Neutrophil (primary cell): ENCODE results near the gene RTF1.

Source experiments
- H3K27ac ChIP-seq: fragments of 200-600 bp; sonication (generic); 2 replicates; pipeline ENCODE4 v1.5.1; 2016; ENCODE audit warnings: mild to moderate bottlenecking, moderate library complexity
- H3K27me3 ChIP-seq: fragments of 200-600 bp; sonication (generic); 2 replicates; pipeline ENCODE4 v1.6.0; 2016; ENCODE audit warnings: mild to moderate bottlenecking
- H3K36me3 ChIP-seq: fragments of 200-600 bp; sonication (generic); 2 replicates; pipeline ENCODE4 v1.5.1; 2017
- H3K4me1 ChIP-seq, 2 experiments: fragments of 200-600 bp in 1 of 2; sonication (generic) in 1 of 2; 1 replicate in 1 of 2; 2 replicates in 1 of 2; pipeline versions ENCODE4 v1.5.1 to v1.6.1; 2013 to 2016; ENCODE audit warnings: low read depth in 1 of 2, low read length in 1 of 2, mild to moderate bottlenecking in 1 of 2, moderate library complexity in 1 of 2; ENCODE audit not compliant: control insufficient read depth in 1 of 2, insufficient read depth in 1 of 2
- H3K4me3 ChIP-seq, 2 experiments: fragments of 200-600 bp in 1 of 2; sonication (generic) in 1 of 2; 1 replicate in 1 of 2; 2 replicates in 1 of 2; pipeline ENCODE4 v1.5.1; 2013 to 2016; ENCODE audit warnings: low read depth in 1 of 2, low read length in 1 of 2, mild to moderate bottlenecking in 1 of 2, moderate library complexity in 1 of 2
- H3K9me3 ChIP-seq: fragments of 200-600 bp; sonication (generic); 2 replicates; pipeline ENCODE4 v1.5.1; 2016
- TF ChIP-seq, protein P1 (sequence below): fragments of 200-600 bp; sonication (generic); IDR thresholded peaks from 2 replicates; pipeline ENCODE4 v1.5.1; 2016; ENCODE audit warnings: antibody characterized with exemption

The RTF1 gene

DNA sequence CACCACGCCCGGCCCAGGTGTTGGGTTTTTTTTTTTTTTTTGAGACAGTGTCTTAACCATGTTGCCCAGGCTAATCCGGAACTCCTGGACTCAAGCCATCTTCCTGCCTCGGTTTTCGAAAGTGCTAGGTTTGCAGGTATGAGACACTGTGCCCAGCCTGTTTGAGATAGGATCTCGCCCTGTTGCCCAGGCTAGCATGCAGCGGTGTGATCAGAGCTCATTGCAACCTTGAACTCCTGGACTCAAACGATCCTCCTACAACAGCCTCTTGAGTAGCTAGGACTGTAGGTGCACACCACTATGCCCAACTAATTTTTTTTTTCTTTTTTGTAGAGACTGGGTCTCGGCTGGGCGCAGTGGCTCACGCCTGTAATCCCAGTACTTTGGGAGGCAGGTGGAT is 56.5 kb downstream of the RTF1 start:
- H3K4me1 ChIP-seq, result no peaks in the 10 kb centered on the region
- H3K27me3 ChIP-seq, result no peaks in the 10 kb centered on the region
- peaks cover 100% of the 10 kb centered on the region for H3K36me3 ChIP-seq
- TF ChIP-seq, protein P1, sequence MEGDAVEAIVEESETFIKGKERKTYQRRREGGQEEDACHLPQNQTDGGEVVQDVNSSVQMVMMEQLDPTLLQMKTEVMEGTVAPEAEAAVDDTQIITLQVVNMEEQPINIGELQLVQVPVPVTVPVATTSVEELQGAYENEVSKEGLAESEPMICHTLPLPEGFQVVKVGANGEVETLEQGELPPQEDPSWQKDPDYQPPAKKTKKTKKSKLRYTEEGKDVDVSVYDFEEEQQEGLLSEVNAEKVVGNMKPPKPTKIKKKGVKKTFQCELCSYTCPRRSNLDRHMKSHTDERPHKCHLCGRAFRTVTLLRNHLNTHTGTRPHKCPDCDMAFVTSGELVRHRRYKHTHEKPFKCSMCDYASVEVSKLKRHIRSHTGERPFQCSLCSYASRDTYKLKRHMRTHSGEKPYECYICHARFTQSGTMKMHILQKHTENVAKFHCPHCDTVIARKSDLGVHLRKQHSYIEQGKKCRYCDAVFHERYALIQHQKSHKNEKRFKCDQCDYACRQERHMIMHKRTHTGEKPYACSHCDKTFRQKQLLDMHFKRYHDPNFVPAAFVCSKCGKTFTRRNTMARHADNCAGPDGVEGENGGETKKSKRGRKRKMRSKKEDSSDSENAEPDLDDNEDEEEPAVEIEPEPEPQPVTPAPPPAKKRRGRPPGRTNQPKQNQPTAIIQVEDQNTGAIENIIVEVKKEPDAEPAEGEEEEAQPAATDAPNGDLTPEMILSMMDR, result no peak
- no peaks in the 10 kb centered on the region for H3K9me3 ChIP-seq
- H3K27ac ChIP-seq, result no peak overlapping the region
- no peak overlapping the region for H3K4me3 ChIP-seq

DNA sequence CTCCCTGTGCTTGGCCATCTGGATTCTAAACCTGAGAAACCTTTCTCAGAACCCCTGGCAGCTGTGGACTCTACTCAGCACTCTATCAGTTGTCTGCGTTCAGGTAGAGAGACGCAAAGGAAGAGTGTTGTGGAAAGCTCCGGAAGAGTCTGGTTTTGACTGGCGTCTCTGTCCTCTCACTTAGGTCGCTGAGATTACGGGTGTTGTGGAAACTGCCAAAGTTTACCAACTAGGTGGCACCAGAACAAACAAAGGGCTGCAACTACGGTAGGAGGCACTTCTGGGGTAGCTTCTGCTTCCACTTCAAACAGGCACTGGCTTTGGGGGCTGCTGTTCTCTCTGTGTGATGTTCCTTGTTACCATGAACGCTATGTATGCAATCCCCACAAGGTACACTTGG is 57.5 kb downstream of the RTF1 start:
- no peak overlapping the region for H3K4me3 ChIP-seq
- no peaks in the 10 kb centered on the region for H3K9me3 ChIP-seq
- TF ChIP-seq, protein P1, result no peak
- peaks cover 100% of the 10 kb centered on the region for H3K36me3 ChIP-seq
- H3K4me1 ChIP-seq, result peaks cover 0 to 1% of the 10 kb centered on the region in 2 experiments
- H3K27ac ChIP-seq, result no peak overlapping the region
- H3K27me3 ChIP-seq, result no peaks in the 10 kb centered on the region

DNA sequence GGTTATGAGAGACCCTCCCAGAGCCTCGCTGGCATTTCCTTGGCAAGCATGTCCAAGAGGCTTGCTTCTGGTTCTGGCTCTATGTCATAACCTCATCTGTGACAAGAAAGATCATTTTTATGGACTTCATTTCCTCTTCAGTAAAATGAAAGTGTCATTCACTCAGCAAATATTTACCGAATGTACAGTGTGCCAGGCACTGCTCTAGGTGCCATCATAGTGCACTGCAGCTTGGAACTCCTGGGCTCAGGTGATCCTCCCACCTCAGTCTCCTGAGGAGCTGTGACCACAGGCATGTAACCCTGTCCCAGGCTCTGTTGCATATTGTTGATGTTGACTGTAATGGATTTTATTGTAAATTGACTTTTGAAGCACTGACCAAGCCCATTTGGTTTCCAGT is 58.0 kb downstream of the RTF1 start:
- no peaks in the 10 kb centered on the region for H3K9me3 ChIP-seq
- TF ChIP-seq, protein P1, result no peak

DNA sequence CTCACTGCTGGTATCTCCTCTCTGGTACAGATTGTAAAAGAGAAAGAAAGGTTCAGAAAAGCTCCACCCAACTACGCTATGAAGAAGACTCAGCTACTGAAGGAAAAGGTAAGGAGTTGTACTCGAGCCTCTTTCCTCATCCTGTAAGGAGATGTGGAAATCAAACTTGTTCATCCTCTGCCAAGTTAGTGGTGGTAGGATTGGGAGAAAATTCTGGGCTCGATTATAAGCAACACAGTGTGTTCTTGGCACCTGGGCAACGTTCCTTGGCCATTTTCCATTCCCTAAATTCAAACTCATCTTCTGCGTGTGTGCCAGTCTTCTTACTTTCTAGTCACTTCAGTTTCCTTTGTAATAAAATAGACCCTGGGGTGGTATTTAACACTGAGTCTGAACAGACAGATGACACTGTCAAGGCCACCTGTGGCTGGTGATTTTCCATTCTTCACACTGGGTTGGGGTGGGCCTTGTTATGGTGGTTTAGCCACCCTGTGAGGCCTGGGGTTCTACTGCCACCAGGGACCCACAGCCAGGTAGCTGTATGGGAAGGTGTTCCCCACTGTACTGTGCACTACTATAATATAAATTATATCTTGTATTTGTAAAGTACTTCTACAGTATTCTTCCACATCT is 59.6 kb downstream of the RTF1 start:
- Histone ChIP-seq H3K27me3 (no peaks in the 10 kb centered on the region), H3K9me3 (no peaks in the 10 kb centered on the region), H3K4me3 (no peak overlapping the region), H3K36me3 (peaks cover 100% of the 10 kb centered on the region), H3K27ac (no peak overlapping the region), H3K4me1 (peaks cover 0 to 3% of the 10 kb centered on the region in 2 experiments)
- TF ChIP-seq, protein P1, result no peak

More for the DNA sequence above, 58.0 kb downstream of the RTF1 start:
- H3K27ac ChIP-seq, result no peak overlapping the region
- peaks cover 0 to 3% of the 10 kb centered on the region in 2 experiments for H3K4me1 ChIP-seq
- peaks cover 100% of the 10 kb centered on the region for H3K36me3 ChIP-seq
- no peak overlapping the region for H3K4me3 ChIP-seq
- H3K27me3 ChIP-seq, result no peaks in the 10 kb centered on the region

DNA sequence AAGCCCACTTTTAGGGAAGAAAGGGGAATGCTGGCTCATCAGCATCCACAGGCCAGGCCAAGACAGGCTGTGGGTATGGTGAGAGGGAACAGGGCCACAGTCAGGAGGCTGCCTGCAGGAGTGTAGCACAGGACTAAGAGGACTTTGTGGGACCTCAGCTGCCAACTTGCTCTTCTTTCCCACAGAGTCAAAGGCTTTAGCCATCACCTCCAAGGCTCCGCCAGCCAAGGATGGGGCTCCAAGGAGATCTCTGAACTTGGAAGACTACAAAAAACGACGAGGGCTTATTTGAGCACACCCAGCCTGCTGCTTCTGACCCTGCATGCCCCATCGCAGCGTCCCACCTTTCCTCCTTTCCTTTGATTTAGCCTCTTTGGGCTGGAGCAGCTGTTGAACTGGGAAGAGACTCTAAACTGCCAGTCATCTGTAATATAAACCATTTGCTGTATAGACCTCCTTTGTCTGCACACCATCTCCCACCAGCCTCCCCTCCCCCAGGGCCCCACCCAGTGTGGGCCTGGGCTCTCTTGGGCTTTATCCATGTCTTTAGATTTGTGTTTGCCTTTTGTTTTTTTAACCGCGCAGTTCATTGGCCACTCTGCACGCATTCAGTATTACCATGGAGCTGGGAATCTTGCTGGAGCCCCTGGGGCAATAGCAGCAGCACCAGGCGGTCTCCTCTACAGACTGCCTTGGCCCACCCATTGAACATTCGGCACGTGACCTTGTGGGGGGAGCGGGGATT is 63.7 kb downstream of the RTF1 start:
- Histone ChIP-seq H3K4me1 (peaks cover 0 to 3% of the 10 kb centered on the region in 2 experiments), H3K27me3 (no peaks in the 10 kb centered on the region), H3K4me3 (no peak overlapping the region), H3K36me3 (peaks cover 83% of the 10 kb centered on the region), H3K9me3 (no peaks in the 10 kb centered on the region), H3K27ac (no peak overlapping the region)
- TF ChIP-seq, protein P1, result no peak
